OCI-M1 (cell line): Measurements from ENCODE around the gene RCAN1.
A peak's percentile ranks its signal among the peaks of the same experiment; 100 is the strongest.
"Not testable (repeated sequence)": the region's sequence is repeated elsewhere in the genome, so short reads cannot be mapped to it uniquely, and the experiment has no call there.

Experiments
- DNase-seq: peaks from one replicate; lab custom pipeline; 2025; lab: John Stamatoyannopoulos, UW

RCAN1 gene

GRCh38 chr21:34621434-34622350 lies 6.8 kb upstream of the RCAN1 start:
- DNase-seq: no peak

DNA sequence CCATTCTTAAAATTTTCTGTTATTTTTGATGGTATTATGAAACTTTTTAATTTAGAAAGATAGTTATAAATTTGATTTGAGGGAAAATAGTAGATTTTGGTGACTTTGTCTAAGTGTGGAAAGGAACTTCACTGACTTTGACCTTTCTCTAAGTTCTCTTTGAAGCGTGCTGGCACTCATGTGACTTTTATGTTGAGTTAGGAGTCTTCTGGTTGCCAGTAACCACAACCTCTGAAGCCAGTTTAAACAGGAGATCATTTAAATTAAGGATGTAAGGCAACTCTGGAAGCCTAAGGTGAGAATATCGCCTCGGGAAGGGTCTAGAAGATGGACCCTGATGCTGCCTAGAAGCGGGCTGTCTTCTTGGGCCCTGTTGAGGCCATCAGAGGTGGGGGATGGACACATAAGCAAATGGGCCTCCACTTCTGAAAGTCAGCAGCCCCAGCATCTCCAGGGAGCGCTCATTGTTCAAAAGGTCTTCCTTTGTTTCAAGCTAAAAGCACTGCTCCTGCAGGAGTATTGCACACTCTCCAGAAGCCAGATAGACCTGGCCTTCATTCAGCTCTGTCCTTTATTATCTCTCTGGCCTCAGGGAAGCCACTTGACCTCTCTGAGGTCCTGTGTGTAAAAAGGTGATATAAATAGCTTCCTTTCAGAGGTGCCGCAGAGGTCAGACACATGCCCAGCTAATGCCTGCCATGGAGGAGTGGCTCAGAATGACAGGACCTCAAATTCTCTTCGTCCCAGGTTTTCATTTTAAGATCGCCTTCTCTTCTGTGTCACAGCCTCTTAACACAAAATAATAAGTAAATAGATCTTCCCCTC lies 5.1 kb upstream of the RCAN1 start:
- DNase-seq: no peak

DNA sequence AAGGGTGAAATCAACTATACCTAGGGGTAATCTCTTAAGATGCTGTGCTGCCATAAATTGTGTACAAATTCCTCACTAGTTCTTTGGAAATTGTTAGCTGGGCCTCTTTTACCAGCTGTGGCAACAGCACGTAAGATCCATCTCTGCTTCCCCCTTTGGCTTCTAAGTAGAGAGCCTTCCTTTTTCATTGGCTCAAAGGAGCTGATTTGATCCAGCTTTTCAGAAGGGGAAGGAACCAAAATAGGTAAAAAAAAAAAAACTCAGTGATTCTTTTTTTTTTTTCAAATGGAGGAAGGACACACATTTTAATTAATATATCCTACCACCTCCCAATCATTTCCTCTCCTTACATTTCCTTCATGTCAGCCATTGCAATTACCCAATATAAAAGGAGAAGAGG lies 4.0 kb upstream of the RCAN1 start:
- no peak for DNase-seq

GRCh38 chr21:34617753-34618339 lies 2.9 kb upstream of the RCAN1 start:
- no peak for DNase-seq

DNA sequence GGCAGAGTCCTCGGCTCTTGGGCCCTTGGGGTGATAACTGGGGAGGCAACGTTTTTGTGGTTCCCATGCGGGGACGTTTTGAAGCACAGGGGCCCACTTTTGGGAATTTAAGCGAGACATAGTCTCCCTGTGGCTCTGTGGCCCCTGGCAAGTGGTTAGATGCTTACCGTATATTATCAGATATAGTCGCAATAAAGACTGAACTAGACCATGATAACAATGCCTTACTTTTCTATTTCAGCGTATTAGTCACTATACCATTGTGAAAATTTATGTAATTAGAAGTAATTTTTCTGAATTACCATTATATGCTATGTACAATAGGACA lies 538 bp upstream of the RCAN1 start:
- DNase-seq: no peak

GRCh38 chr21:34613679-34614627 lies 960 bp downstream of the RCAN1 start:
- DNase-seq: no peak

DNA sequence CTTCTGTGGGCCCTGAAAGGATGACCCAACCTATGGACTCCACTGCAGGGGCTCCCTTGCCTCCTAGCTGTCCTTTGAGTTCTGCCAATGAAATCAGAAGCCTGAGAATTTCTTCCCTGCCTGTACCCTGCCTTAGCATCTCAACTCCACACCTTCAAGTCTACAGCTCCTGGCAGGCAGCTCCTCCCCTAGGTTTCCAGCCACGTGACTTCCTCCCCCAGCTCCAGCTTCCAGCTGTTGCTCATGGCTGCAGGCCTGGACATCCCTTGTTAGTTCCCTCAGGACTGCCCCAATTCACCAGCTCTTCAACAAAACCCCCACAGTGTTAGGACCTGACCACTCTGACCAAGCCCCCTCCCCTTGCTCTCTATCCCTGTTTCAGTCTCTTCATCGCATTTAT lies 2.4 kb downstream of the RCAN1 start:
- no peak for DNase-seq

DNA sequence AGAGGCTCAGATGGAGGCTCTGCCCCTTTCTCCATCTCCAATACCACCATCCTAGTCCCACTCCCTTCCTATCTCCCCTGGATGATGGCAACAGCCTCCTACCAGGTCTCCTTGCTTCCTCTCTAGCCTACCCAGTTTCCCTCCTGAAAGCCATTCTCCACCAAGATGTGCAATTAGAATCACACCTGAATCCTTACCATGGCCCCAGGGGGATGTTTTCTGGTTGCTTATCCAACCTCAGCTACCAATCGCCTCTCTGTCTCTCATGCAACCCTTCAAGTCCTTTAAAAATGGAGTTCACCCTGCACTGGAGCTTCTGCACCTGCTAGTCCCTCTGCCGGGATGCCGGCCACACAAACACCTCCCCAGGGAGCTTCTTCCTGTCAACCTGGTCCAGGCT lies 2.9 kb downstream of the RCAN1 start:
- DNase-seq: no peak

DNA sequence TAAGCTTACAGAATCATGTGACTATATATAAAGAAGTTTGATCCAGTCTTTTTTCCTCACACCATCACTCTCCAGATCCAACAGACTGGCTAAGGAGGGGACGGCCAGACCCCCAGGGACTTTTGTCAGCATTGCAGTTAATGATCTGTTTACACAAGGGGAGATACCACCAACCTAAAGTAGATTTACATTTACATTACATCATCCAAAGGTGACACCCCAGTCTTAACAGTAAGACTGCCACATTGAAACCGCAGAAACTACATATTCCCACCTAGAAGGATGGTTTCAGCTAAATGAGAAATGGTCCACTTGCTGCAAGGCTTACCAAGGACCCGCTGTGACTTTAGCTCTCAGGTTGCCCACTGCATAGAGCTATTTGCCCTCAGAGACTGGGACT lies 3.4 kb downstream of the RCAN1 start:
- DNase-seq: no peak

GRCh38 chr21:34609933-34610549 lies 4.9 kb downstream of the RCAN1 start:
- DNase-seq: no peak

- no peak for DNase-seq
Measured at GRCh38 chr21:34609244-34609932, 5.5 kb downstream of the RCAN1 start.

- DNase-seq: not testable (repeated sequence)
Measured at GRCh38 chr21:34607376-34607775, 7.5 kb downstream of the RCAN1 start.

GRCh38 chr21:34606621-34607020 lies 8.3 kb downstream of the RCAN1 start:
- no peak for DNase-seq

- DNase-seq: no peak
Measured at GRCh38 chr21:34606051-34606450, 8.9 kb downstream of the RCAN1 start.

DNA sequence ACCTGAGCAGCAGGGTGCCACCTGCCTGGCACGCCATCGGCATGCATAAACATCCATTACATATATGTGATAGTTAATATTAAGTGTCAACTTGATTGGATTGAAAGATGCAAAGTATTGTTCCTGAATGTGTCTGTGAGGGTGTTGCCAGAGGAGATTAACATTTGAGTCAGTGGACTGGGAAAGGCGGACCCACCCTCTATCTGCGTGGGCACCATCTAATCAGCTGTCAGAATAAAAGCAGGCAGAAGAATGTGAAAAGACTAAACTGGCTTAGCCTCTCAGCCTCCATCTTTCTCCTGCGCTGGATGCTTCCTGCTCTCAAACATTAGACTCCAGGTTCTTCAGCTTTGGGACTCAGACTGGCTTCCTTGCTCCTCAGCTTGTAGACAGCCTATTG lies 10.0 kb downstream of the RCAN1 start:
- DNase-seq: not testable (repeated sequence)

- DNase-seq: no peak
Measured at GRCh38 chr21:34604556-34604955, 10.4 kb downstream of the RCAN1 start.

DNA sequence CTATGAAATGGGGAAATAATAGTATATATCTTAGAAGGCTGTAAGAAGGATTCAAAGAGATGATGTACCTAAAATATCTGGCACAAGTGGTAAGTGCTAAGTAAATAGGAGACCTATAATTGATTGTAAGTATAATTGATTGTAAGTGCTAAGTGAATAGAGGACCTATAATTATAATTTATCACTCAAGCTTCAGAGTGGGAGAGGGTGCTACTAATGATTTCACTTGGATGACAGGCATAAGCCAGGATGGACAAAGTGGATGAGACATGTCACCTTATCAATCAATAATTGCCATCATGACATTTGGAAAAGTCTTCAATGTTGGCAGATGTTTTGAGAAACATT lies 11.2 kb downstream of the RCAN1 start:
- no peak for DNase-seq

DNA sequence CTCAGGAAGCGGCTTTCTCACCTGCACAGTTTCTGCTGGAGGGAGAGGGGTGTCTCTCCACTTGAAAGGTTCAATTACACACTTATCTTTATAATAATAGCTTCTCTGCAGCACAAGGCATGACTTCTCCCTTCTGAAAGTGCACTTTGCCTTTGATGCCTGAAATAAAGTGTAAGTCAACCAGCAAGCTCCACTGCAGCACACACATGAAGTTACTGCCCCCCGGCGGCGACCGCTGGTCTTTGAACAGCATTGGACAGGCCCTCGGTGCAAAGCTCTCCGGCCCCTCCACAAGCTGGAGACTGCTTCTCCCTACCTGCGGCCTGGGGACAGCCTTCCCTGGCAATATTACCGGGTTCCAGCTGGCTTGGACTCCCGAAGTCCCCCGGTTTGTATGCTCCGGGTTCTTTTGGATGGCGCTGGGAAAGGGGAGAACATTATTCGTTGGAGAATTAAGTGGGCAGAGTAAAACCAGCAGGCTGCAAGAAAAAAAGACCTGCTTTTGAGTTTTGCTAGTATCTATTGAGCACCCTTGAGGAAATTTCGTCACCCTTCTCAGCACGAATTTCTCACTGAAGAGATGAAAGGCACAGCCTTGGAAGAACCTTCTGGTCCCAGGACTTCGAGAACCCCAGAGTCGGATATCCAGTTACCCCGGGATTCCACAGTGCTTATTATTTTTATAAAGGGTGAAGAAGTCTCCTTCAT lies 11.8 kb downstream of the RCAN1 start:
- DNase-seq: peak; percentile 84

- DNase-seq: no peak
Measured at GRCh38 chr21:34602061-34602460, 12.9 kb downstream of the RCAN1 start.

GRCh38 chr21:34599534-34600101 lies 15.3 kb downstream of the RCAN1 start:
- no peak for DNase-seq
